HL-60 (cell line): ENCODE results near the gene ATL2.

Experiments
- POLR2AphosphoS5 ChIP-seq: IDR thresholded peaks from 2 replicates; pipeline ENCODE4 v1.6.1; 2012; ENCODE audit warnings: low read depth
- TF ChIP-seq, protein P1 (sequence below): IDR thresholded peaks from one replicate; pipeline ENCODE4 v1.5.1; 2011; ENCODE audit warnings: low read length, control low read depth, inconsistent platforms; ENCODE audit not compliant: insufficient read depth
- TF ChIP-seq, protein P2 (sequence below): IDR thresholded peaks from 2 replicates; pipeline ENCODE4 v1.6.1; 2012; ENCODE audit warnings: low read depth; ENCODE audit not compliant: insufficient replicate concordance

DNA sequence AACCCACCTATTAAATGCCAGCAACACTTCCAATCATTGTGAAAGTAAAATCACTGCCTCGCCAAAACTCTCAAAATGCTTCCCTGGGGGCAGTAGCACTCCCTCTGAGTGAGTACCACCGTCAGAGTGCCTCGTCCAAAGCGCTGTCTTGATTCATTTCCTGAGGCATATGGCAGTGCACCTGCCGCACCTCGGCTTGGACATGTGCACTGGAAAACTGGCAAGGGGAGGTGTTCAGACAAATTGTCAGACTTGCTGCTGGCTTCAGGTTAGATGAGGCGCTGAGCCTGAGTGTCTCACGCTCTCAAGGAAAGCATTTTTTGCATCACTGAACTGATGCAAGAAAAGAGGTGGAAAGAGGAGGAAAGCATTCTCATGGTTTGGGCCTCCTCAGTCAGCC, 132.8 kb downstream of the ATL2 start:
- no peak for TF ChIP-seq POLR2AphosphoS5
- TF ChIP-seq, protein P1, sequence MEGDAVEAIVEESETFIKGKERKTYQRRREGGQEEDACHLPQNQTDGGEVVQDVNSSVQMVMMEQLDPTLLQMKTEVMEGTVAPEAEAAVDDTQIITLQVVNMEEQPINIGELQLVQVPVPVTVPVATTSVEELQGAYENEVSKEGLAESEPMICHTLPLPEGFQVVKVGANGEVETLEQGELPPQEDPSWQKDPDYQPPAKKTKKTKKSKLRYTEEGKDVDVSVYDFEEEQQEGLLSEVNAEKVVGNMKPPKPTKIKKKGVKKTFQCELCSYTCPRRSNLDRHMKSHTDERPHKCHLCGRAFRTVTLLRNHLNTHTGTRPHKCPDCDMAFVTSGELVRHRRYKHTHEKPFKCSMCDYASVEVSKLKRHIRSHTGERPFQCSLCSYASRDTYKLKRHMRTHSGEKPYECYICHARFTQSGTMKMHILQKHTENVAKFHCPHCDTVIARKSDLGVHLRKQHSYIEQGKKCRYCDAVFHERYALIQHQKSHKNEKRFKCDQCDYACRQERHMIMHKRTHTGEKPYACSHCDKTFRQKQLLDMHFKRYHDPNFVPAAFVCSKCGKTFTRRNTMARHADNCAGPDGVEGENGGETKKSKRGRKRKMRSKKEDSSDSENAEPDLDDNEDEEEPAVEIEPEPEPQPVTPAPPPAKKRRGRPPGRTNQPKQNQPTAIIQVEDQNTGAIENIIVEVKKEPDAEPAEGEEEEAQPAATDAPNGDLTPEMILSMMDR = no peak
- TF ChIP-seq, protein P2, sequence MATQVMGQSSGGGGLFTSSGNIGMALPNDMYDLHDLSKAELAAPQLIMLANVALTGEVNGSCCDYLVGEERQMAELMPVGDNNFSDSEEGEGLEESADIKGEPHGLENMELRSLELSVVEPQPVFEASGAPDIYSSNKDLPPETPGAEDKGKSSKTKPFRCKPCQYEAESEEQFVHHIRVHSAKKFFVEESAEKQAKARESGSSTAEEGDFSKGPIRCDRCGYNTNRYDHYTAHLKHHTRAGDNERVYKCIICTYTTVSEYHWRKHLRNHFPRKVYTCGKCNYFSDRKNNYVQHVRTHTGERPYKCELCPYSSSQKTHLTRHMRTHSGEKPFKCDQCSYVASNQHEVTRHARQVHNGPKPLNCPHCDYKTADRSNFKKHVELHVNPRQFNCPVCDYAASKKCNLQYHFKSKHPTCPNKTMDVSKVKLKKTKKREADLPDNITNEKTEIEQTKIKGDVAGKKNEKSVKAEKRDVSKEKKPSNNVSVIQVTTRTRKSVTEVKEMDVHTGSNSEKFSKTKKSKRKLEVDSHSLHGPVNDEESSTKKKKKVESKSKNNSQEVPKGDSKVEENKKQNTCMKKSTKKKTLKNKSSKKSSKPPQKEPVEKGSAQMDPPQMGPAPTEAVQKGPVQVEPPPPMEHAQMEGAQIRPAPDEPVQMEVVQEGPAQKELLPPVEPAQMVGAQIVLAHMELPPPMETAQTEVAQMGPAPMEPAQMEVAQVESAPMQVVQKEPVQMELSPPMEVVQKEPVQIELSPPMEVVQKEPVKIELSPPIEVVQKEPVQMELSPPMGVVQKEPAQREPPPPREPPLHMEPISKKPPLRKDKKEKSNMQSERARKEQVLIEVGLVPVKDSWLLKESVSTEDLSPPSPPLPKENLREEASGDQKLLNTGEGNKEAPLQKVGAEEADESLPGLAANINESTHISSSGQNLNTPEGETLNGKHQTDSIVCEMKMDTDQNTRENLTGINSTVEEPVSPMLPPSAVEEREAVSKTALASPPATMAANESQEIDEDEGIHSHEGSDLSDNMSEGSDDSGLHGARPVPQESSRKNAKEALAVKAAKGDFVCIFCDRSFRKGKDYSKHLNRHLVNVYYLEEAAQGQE = no peak
